MCF 10A (cell line): Measurements from ENCODE around the gene OR52A5. TPM values are rescaled to one million over a fixed set of nuclear protein-coding genes. Genes with fewer than 3 reads are reported as not detected.
"Not testable (repeated sequence)": the region's sequence is repeated elsewhere in the genome, so short reads cannot be mapped to it uniquely, and the experiment has no call there.

Experiments
- BruUV-seq: library from RNA; stranded (reverse); fragments of 400-500 nt; replicated peaks from 2 replicates; lab custom pipeline; 2021; lab: Mats Ljungman, UMichigan
- CTCF ChIA-PET: fragments of 300-600 bp; sonication (Branson Sonifier 250); formaldehyde crosslinking; extraction: SDS; loops from one replicate; lab custom pipeline; 2021; ENCODE audit warnings: antibody characterized with exemption, inconsistent platforms; lab: Yijun Ruan, JAX
- POLR2A ChIA-PET: fragments of 300-600, 350-650 bp; sonication (Branson Sonifier 250); formaldehyde crosslinking; extraction: SDS; loops from one replicate; lab custom pipeline; 2020; ENCODE audit warnings: antibody characterized with exemption, inconsistent platforms; lab: Yijun Ruan, JAX
- DNase-seq: peaks from one replicate; pipeline ENCODE4 v3.0.0-alpha.2; 2018; ENCODE audit not compliant: unreplicated experiment
- H3K27ac Mint-ChIP-seq: one replicate; pipeline ENCODE4 v1.8.0; 2022; ENCODE audit warnings: mild to moderate bottlenecking, low read depth, mixed read lengths; ENCODE audit not compliant: unreplicated experiment
- H3K27me3 Mint-ChIP-seq: one replicate; pipeline ENCODE4 v1.8.0; 2022; ENCODE audit warnings: mixed read lengths; ENCODE audit not compliant: insufficient read depth, unreplicated experiment
- H3K36me3 Mint-ChIP-seq: one replicate; pipeline ENCODE4 v1.8.0; 2022; ENCODE audit warnings: mild to moderate bottlenecking, moderate library complexity, mixed read lengths; ENCODE audit not compliant: insufficient read depth, unreplicated experiment
- H3K4me1 Mint-ChIP-seq: one replicate; pipeline ENCODE4 v1.8.0; 2022; ENCODE audit warnings: mixed read lengths; ENCODE audit not compliant: insufficient read depth, unreplicated experiment
- H3K4me3 Mint-ChIP-seq: one replicate; pipeline ENCODE4 v1.8.0; 2022; ENCODE audit warnings: mild to moderate bottlenecking, moderate library complexity, mixed read lengths; ENCODE audit not compliant: unreplicated experiment
- H3K9me3 Mint-ChIP-seq: one replicate; pipeline ENCODE4 v1.8.0; 2022; ENCODE audit warnings: mixed read lengths; ENCODE audit not compliant: unreplicated experiment
- CTCF ChIP-seq: fragments of 200-600 bp; IDR thresholded peaks from one replicate; pipeline ENCODE4 v1.8.0; 2022; ENCODE audit warnings: antibody characterized with exemption, mild to moderate bottlenecking; ENCODE audit not compliant: unreplicated experiment
- intact Hi-C: fragments of 100-400 bp; cut with micrococcal nuclease; formaldehyde crosslinking; loops from 2 replicates; pipeline ENCODE4 v1.14.1; 2022
- total RNA-seq: library from RNA; stranded (reverse); gene quantifications from 2 replicates; pipeline ENCODE4 v1.2.3, GENCODE V29; 2022

The OR52A5 gene
- total RNA-seq, 1 experiment from 2014 or later: not detected

- H3K36me3 Mint-ChIP-seq: no peaks in the 10 kb centered on the region
- POLR2A ChIA-PET: no interaction called here
- no peak for TF ChIP-seq CTCF
- CTCF ChIA-PET: no interaction called here
- no peak overlapping the region for H3K4me3 Mint-ChIP-seq
- DNase-seq: no peak
- intact Hi-C loops: no loop called here
- H3K27ac Mint-ChIP-seq: no peak overlapping the region
- BruUV-seq: no TSS peak
- H3K9me3 Mint-ChIP-seq: no peaks in the 10 kb centered on the region
- peaks cover 42% of the 10 kb centered on the region for H3K27me3 Mint-ChIP-seq
- H3K4me1 Mint-ChIP-seq: no peaks in the 10 kb centered on the region
Observed at GRCh38 chr11:5151713-5152153, 13.6 kb upstream of the OR52A5 start.

- POLR2A ChIA-PET, intact Hi-C loops, H3K4me3 Mint-ChIP-seq, H3K4me1 Mint-ChIP-seq, H3K9me3 Mint-ChIP-seq, BruUV-seq, H3K27ac Mint-ChIP-seq, DNase-seq, H3K36me3 Mint-ChIP-seq: not testable (repeated sequence)
- H3K27me3 Mint-ChIP-seq: peaks cover 38% of the 10 kb centered on the region
- CTCF ChIA-PET: interaction anchor here (1.3 kb wide), 1 partner anchor 20 kb away, joined by 5 read pairs; no protein-coding TSS in a partner anchor
Observed at GRCh38 chr11:5144206-5144605, 6.0 kb upstream of the OR52A5 start.

- Mint-ChIP-seq H3K27ac (no peak overlapping the region), H3K9me3 (no peaks in the 10 kb centered on the region), H3K36me3 (no peaks in the 10 kb centered on the region), H3K27me3 (peaks cover 28% of the 10 kb centered on the region), H3K4me3 (no peak overlapping the region), H3K4me1 (no peaks in the 10 kb centered on the region)
- BruUV-seq: no TSS peak
- intact Hi-C loops: no loop called here
- POLR2A ChIA-PET: no interaction called here
- no peak for DNase-seq
- no peak for TF ChIP-seq CTCF
- CTCF ChIA-PET: no interaction called here
Observed at GRCh38 chr11:5137014-5137413, 1.1 kb downstream of the OR52A5 start.

GRCh38 chr11:5136261-5136660 lies 1.9 kb downstream of the OR52A5 start:
- H3K27ac Mint-ChIP-seq: no peak overlapping the region
- peaks cover 32% of the 10 kb centered on the region for H3K27me3 Mint-ChIP-seq
- no TSS peak for BruUV-seq
- ChIA-PET POLR2A (no interaction called here), CTCF (no interaction called here)
- intact Hi-C loops: no loop called here
- H3K9me3 Mint-ChIP-seq: no peaks in the 10 kb centered on the region
- DNase-seq: no peak
- no peak for TF ChIP-seq CTCF
- no peaks in the 10 kb centered on the region for H3K4me1 Mint-ChIP-seq
- no peak overlapping the region for H3K4me3 Mint-ChIP-seq
- no peaks in the 10 kb centered on the region for H3K36me3 Mint-ChIP-seq
